Measurements from ENCODE around the gene SRSF3.
"Not testable (repeated sequence)": the region's sequence is repeated elsewhere in the genome, so short reads cannot be mapped to it uniquely, and the experiment has no call there.

SRSF3 gene

GRCh38 chr6:36571122-36572043, 22.8 kb upstream of the SRSF3 start:
- intact Hi-C loops (cut with DNase I) = no loop called here
- no peak for DNase-seq

- intact Hi-C loops (cut with DNase I); DNase-seq: not testable (repeated sequence)
These were observed 21.5 kb upstream of the SRSF3 start for GRCh38 chr6:36572353-36573311.

GRCh38 chr6:36574679-36575078, 19.5 kb upstream of the SRSF3 start:
- intact Hi-C loops (cut with DNase I) = no loop called here

GRCh38 chr6:36576578-36576977, 17.6 kb upstream of the SRSF3 start:
- DNase-seq = no peak
- intact Hi-C loops (cut with DNase I) = no loop called here

More at GRCh38 chr6:36574679-36575078, 19.5 kb upstream of the SRSF3 start:
- DNase-seq = no peak

- intact Hi-C loops (cut with DNase I) = no loop called here
These were observed 16.9 kb upstream of the SRSF3 start for GRCh38 chr6:36577301-36577700.

GRCh38 chr6:36578030-36578429, 16.1 kb upstream of the SRSF3 start:
- intact Hi-C loops (cut with DNase I) = no loop called here
- no peak for DNase-seq

More at GRCh38 chr6:36577301-36577700, 16.9 kb upstream of the SRSF3 start:
- DNase-seq = no peak

GRCh38 chr6:36578431-36578830, 15.7 kb upstream of the SRSF3 start:
- DNase-seq = no peak
- intact Hi-C loops (cut with DNase I) = no loop called here

- DNase-seq = no peak
- intact Hi-C loops (cut with DNase I) = no loop called here
These were observed 14.0 kb upstream of the SRSF3 start for GRCh38 chr6:36580184-36580526.

GRCh38 chr6:36581716-36582115, 12.4 kb upstream of the SRSF3 start:
- intact Hi-C loops (cut with DNase I) = no loop called here
- DNase-seq = no peak

GRCh38 chr6:36586606-36587005, 7.6 kb upstream of the SRSF3 start:
- intact Hi-C loops (cut with DNase I) = no loop called here

GRCh38 chr6:36589025-36589400, 5.1 kb upstream of the SRSF3 start:
- intact Hi-C loops (cut with DNase I); DNase-seq: not testable (repeated sequence)

More at GRCh38 chr6:36586606-36587005, 7.6 kb upstream of the SRSF3 start:
- no peak for DNase-seq

- intact Hi-C loops (cut with DNase I) = no loop called here
- no peak for DNase-seq
These were observed 3.9 kb upstream of the SRSF3 start for GRCh38 chr6:36590237-36590636.

GRCh38 chr6:36592221-36592655, 1.9 kb upstream of the SRSF3 start:
- intact Hi-C loops (cut with DNase I) = loop anchor here (2.0 kb wide), 1 partner anchor 45 kb away; the partner anchor contains the start of gene STK38
- no peak for DNase-seq

- peak; percentile 38 to 83 (median 67) for DNase-seq
- intact Hi-C loops (cut with DNase I) = loop anchor here (2.0 kb wide), 3 partner anchors 47 to 171 kb away; partner anchors contain the start of genes KCTD20, PXT1 and STK38
These were observed 563 bp upstream of the SRSF3 start for GRCh38 chr6:36593569-36594028.

GRCh38 chr6:36594816-36595643, 868 bp downstream of the SRSF3 start:
- DNase-seq = peak in 19 of 42 donors; percentile 13 to 69 (median 38)
- intact Hi-C loops (cut with DNase I) = loop anchor here (2.0 kb wide), 2 partner anchors 152 to 172 kb away; partner anchors contain the start of genes KCTD20 and PXT1

GRCh38 chr6:36596356-36596755, 2.2 kb downstream of the SRSF3 start:
- intact Hi-C loops (cut with DNase I) = no loop called here
- DNase-seq = no peak

- intact Hi-C loops (cut with DNase I) = no loop called here
- peak in 1 of 42 donors; percentile 11 for DNase-seq
These were observed 3.6 kb downstream of the SRSF3 start for GRCh38 chr6:36597775-36598174.

GRCh38 chr6:36598326-36598725, 4.2 kb downstream of the SRSF3 start:
- peak in 1 of 42 donors; percentile 11 for DNase-seq
- intact Hi-C loops (cut with DNase I) = no loop called here
